Effector memory CD8-positive, alpha-beta T cell (primary cell): ENCODE data around the gene ZSWIM9.
"Not testable (repeated sequence)": the region's sequence is repeated elsewhere in the genome, so short reads cannot be mapped to it uniquely, and the experiment has no call there.

Experiments used
- ATAC-seq: fragments of 150-1000 bp; cut with Tn5 transposase; replicated peaks from 2 replicates; pipeline ENCODE4 v1.10.0; 2021; ENCODE audit warnings: mild to moderate bottlenecking, moderate library complexity
- DNase-seq, 3 experiments: peaks; one replicate each; pipeline ENCODE4 v3.0.0; 2021
- H3K27ac Mint-ChIP-seq, 2 donors: one replicate each; pipeline ENCODE4 v1.8.0; 2022; ENCODE audit warnings: mild to moderate bottlenecking in 2 of 2, mixed read lengths in 2 of 2, moderate library complexity in 2 of 2
- H3K27me3 Mint-ChIP-seq, 2 donors: one replicate each; pipeline ENCODE4 v1.8.0; 2022; ENCODE audit warnings: mixed read lengths in 2 of 2
- H3K36me3 Mint-ChIP-seq: one replicate; pipeline ENCODE4 v1.8.0; 2022; ENCODE audit warnings: mild to moderate bottlenecking, moderate library complexity, mixed read lengths; ENCODE audit not compliant: insufficient read depth
- H3K4me1 Mint-ChIP-seq, 2 donors: one replicate each; pipeline ENCODE4 v1.8.0; 2022; ENCODE audit warnings: low read depth in 2 of 2, mixed read lengths in 2 of 2
- H3K4me3 Mint-ChIP-seq, 2 donors: one replicate each; pipeline ENCODE4 v1.8.0; 2022; ENCODE audit warnings: mild to moderate bottlenecking in 2 of 2, mixed read lengths in 2 of 2, moderate library complexity in 2 of 2
- H3K9me3 Mint-ChIP-seq, 2 donors: one replicate each; pipeline ENCODE4 v1.8.0; 2022; ENCODE audit warnings: mixed read lengths in 2 of 2

Gene ZSWIM9

DNA sequence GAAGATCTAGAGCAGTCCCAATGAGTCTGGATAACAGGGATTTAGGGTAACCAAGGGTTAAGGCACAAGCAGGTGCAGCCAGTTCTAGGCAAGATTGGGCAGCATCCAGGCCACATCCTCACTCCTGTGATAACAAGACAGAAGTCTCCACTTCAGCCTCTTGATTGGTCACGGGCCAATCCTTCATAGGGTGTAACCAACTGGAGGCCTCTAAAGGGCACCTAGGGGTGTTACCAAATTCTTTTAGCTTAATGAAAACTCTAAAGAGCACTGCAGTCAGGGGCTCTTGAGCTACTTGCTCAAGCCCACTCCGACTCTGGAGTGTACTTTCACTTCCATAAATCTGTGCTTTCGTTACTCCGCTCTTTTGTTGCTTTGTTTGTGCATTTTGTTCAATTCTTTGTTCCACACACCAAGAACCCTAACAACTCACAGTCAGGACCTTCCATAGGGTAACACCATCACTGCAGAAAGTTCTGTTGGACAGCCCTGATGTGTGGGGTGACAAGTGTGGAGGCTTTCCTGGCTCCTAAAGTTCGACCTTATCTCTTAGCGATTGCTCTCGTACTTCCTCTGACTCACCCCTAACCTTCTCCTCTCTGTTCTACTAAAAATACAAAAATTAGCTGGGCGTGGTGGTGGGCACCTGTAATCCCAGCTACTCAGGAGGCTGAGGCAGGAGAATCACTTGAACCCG is 36.1 kb downstream of the ZSWIM9 start:
- peaks cover 28% of the 10 kb centered on the region for H3K36me3 Mint-ChIP-seq
- DNase-seq, result no peak
- peak overlapping the region in 1 of 2 donors; percentile 33 for H3K27ac Mint-ChIP-seq
- no peak overlapping the region for H3K4me3 Mint-ChIP-seq
- no peak for ATAC-seq
- H3K4me1 Mint-ChIP-seq, result peaks cover 0 to 8% of the 10 kb centered on the region in 2 donors
- H3K9me3 Mint-ChIP-seq, result no peaks in the 10 kb centered on the region
- no peaks in the 10 kb centered on the region for H3K27me3 Mint-ChIP-seq

DNA sequence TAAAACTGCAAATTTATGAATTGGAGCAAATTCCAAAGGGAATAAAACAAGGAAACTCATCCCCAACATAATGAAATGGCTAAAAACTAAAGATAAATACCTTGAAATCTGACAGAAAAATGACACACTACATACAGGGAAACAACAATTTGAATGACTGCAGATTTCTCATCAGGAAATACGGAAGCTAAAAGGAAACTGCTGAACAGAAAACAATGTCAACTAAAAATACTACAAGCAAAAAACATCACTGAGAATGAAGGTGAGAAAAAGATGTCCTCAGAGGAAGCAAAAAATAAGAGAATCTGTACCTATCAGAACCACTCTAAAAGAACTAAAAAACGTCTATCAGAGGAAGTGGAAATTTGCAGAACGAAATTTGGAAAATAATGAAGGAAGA is 39.5 kb downstream of the ZSWIM9 start:
- Mint-ChIP-seq H3K27ac (peak overlapping the region; percentile 75 to 86), H3K36me3 (peaks cover 47% of the 10 kb centered on the region), H3K4me1 (peaks cover 0 to 6% of the 10 kb centered on the region in 2 donors), H3K9me3 (no peaks in the 10 kb centered on the region), H3K4me3 (no peak overlapping the region), H3K27me3 (no peaks in the 10 kb centered on the region)
- no peak for ATAC-seq
- DNase-seq, result no peak

DNA sequence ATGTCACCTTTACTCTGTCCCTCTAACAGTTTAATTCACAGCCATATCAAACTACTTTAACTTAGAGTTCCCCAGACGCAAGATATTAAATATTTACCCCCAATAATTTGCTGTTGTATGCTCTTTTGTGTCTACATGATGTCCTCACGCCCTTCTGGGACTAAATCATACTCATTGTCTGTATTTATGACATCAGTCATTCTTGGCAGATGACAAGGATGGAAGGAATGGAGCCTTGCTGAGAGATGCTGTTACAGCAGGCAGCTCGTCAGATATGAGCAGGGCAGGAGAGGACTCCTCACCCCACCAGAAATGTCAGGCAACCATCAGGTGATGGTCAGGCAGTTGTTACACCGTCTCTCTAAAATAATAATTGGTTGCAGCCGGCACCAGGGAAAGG is 43.5 kb downstream of the ZSWIM9 start:
- peaks cover 57% of the 10 kb centered on the region for H3K36me3 Mint-ChIP-seq
- no peaks in the 10 kb centered on the region for H3K27me3 Mint-ChIP-seq
- H3K27ac Mint-ChIP-seq, result no peak overlapping the region
- H3K9me3 Mint-ChIP-seq, result no peaks in the 10 kb centered on the region
- no peak for ATAC-seq
- no peak overlapping the region for H3K4me3 Mint-ChIP-seq
- DNase-seq, result no peak
- H3K4me1 Mint-ChIP-seq, result peaks cover 0 to 5% of the 10 kb centered on the region in 2 donors

DNA sequence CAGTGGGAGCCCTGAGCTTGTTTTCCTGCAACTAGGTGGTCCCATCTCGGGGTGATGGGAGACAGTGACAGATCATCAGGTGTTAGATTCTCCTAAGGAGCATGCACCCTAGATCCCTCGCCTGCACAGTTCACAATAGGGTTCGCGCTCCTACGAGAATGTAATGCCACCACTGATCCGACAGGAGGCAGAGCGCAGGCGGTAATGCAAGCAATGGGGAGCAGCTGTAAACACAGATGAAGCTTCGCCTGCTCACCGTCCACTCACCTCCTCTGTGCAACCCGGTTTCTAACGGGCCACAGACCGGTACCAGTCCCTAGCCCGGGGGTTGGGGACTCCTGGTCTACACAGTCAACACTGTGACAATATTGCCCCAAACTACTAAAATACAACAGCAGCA is 46.5 kb downstream of the ZSWIM9 start:
- H3K4me3 Mint-ChIP-seq, result no peak overlapping the region
- peaks cover 2% of the 10 kb centered on the region in 2 donors for H3K4me1 Mint-ChIP-seq
- no peaks in the 10 kb centered on the region for H3K9me3 Mint-ChIP-seq
- ATAC-seq, result no peak
- peaks cover 62% of the 10 kb centered on the region for H3K36me3 Mint-ChIP-seq
- H3K27ac Mint-ChIP-seq, result peak overlapping the region in 1 of 2 donors; percentile 65
- no peaks in the 10 kb centered on the region for H3K27me3 Mint-ChIP-seq
- DNase-seq, result no peak

DNA sequence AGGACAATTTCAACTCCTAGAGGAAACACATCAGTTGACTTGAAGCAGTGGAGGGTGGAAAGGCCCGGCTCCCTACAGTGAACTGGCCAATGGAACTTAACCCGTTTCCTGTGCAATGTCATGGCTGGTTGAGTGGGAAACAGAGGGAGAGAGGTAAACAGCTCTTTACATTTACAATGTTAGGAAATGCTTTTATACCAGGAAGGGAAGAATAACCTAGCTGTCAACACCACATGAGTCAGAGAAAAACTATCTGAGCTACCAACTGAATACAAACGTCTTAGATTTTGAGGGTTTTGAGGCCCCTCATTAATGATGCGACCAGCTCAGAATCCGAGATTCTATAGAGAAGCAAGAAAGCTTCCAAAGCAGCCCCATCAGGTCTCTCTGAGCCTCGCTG is 48.5 kb downstream of the ZSWIM9 start:
- H3K4me3 Mint-ChIP-seq, result no peak overlapping the region
- peaks cover 2 to 4% of the 10 kb centered on the region in 2 donors for H3K4me1 Mint-ChIP-seq
- H3K36me3 Mint-ChIP-seq, result peaks cover 64% of the 10 kb centered on the region
- ATAC-seq (no peak), DNase-seq (no peak)
- no peaks in the 10 kb centered on the region for H3K27me3 Mint-ChIP-seq
- H3K9me3 Mint-ChIP-seq, result no peaks in the 10 kb centered on the region
- peak overlapping the region; percentile 44 to 69 for H3K27ac Mint-ChIP-seq

DNA sequence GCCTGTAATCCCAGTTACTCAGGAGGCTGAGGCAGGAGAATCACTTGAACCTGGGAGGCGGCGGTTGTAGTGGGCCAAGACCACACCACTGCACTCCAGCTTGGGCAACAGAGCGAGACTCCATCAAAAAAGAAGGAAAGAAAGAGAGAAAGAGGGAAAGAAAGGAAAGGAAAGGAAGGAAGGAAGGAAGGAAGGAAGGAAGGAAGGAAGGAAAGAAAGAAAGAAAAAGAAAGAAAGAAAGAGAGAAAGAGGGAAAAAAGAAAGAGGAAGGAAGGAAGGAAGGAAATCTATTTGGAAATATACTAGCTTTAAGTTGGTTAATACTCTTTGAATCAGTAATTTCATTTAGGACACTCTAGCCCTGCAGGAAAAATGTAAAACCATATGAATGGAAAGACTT is 50.3 kb downstream of the ZSWIM9 start:
- H3K4me3 Mint-ChIP-seq, DNase-seq, H3K9me3 Mint-ChIP-seq, ATAC-seq, H3K4me1 Mint-ChIP-seq, H3K27me3 Mint-ChIP-seq: not testable (repeated sequence)
- peaks cover 69% of the 10 kb centered on the region for H3K36me3 Mint-ChIP-seq
- H3K27ac Mint-ChIP-seq, result peak overlapping the region in 1 of 2 donors; percentile 84

DNA sequence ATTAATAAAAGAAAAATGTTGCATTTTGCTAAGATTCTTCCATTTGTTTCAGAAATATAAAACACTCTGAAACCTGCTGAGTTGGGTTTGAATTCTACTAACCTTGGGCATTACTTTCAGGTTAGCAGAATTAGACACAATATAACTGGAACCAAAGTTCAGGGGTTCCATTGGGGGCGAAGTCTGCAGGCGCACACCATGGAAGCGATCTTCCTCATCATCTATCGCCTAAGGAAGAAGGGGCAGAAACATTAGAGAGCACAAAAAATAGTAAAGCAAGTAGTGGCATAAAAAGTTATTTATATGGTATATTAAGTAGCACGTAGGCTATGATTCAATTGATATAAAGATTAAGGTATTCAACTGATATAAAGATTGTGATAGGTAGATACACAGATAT is 51.1 kb downstream of the ZSWIM9 start:
- ATAC-seq (no peak), DNase-seq (no peak)
- Mint-ChIP-seq H3K4me1 (peaks cover 0 to 4% of the 10 kb centered on the region in 2 donors), H3K9me3 (no peaks in the 10 kb centered on the region), H3K27me3 (no peaks in the 10 kb centered on the region), H3K4me3 (no peak overlapping the region), H3K36me3 (peaks cover 71% of the 10 kb centered on the region), H3K27ac (peak overlapping the region in 1 of 2 donors; percentile 41)

DNA sequence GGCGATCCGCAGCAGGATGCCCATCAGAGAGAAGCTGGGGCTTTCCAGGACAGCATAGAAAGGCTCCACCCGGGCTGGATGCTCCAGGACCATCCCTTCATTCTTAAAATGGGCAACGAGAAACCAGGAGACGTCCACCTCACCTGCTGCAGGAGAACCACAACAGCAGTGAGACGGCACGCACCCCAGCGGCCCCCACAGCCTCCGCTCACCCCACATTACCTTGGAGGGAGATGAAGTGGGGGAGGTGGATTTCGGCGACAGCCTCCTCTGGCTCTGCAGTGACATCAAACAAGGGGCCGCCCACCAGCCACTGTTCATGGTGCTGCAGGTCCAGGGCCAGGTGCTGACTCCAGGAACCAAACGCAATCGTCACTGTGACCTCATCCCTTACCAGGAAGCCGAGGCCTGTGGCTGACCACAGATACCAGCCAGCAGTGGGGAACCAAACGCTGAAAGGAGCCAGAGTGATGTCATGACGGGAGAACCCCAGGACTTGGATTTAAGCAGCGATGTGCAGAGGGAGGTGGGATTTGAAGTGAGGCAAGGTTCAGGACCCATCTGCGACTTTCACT is 60.2 kb downstream of the ZSWIM9 start:
- DNase-seq (peak in 1 of 3 experiments; percentile 6), ATAC-seq (peak; percentile 46)
- no peaks in the 10 kb centered on the region for H3K9me3 Mint-ChIP-seq
- H3K4me1 Mint-ChIP-seq, result peaks cover 7 to 24% of the 10 kb centered on the region in 2 donors
- H3K4me3 Mint-ChIP-seq, result no peak overlapping the region
- no peaks in the 10 kb centered on the region for H3K27me3 Mint-ChIP-seq
- H3K27ac Mint-ChIP-seq, result peak overlapping the region in 1 of 2 donors; percentile 78
- H3K36me3 Mint-ChIP-seq, result peaks cover 71% of the 10 kb centered on the region

DNA sequence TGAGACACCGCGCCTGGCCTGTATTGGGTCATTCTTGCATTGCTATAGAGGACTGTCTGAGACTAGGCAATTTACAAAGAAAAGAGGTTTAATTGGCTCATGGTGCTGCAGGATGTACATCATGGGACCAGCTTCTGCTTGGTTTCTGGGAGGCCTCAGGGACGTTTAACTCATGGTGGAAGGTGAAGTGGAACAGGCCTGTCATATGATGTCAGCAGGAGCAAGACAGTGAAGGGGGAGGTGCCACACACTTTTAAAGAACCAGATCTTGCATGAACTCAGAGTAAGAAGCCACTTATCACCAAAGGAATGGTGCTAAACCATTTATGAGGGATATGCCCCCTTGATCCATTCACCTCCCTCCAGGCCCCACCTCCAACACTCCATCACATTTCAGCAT is 66.6 kb downstream of the ZSWIM9 start:
- Mint-ChIP-seq H3K27ac (no peak overlapping the region), H3K4me1 (peaks cover 8 to 22% of the 10 kb centered on the region in 2 donors), H3K27me3 (no peaks in the 10 kb centered on the region), H3K9me3 (no peaks in the 10 kb centered on the region), H3K4me3 (no peak overlapping the region), H3K36me3 (peaks cover 72% of the 10 kb centered on the region)
- ATAC-seq (no peak), DNase-seq (no peak)

DNA sequence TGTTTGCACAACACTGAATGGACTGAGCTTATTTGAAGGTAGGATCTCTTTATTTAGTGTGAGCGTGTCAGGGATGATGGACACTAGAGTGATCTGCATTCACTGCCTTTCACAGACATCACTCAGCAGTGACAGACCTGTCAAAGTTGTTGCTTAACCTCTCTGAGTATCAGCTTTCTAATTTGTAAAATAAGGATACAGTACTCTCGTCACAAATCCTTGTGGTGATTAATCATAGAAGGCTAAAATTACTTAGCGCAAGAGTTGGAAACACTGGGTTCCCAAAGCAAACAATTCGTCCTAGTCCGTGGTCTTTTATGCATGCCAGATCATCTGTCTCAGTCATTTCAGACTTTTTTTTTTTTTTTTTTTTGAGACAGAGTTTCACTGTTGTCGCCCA is 68.6 kb downstream of the ZSWIM9 start:
- H3K36me3 Mint-ChIP-seq, result peaks cover 64% of the 10 kb centered on the region
- peaks cover 9 to 25% of the 10 kb centered on the region in 2 donors for H3K4me1 Mint-ChIP-seq
- no peak overlapping the region for H3K4me3 Mint-ChIP-seq
- H3K27ac Mint-ChIP-seq, result peak overlapping the region in 1 of 2 donors; percentile 15
- no peaks in the 10 kb centered on the region for H3K9me3 Mint-ChIP-seq
- no peaks in the 10 kb centered on the region for H3K27me3 Mint-ChIP-seq
- no peak for DNase-seq
- ATAC-seq, result no peak

DNA sequence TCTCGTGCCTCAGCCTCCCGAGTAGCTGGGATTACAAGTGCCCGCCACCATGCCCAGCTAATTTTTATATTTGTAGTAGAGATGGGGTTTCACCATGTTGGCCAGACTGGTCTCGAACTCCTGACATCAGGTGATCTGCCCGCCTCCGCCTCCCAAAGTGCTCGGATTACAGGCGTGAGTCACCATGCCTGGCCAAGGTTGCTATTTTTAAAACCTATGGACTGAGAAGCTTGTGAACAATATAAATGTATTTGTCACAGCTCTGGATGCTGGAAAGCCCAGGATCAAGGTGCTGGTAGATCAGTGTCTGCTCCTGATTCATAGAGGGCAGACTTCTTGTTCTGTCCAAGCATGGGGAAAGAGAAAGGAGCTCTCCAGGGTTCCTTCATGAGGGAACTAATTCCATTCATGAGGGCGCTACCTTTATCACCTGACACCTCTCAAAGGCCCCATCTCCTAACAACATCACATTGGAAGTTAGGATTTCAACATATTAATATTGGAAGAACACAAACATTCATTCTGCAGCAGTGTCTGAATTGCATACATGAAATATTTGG is 69.2 kb downstream of the ZSWIM9 start:
- ATAC-seq (no peak), DNase-seq (no peak)
- no peaks in the 10 kb centered on the region for H3K9me3 Mint-ChIP-seq
- peaks cover 58% of the 10 kb centered on the region for H3K36me3 Mint-ChIP-seq
- no peak overlapping the region for H3K4me3 Mint-ChIP-seq
- H3K4me1 Mint-ChIP-seq, result peaks cover 14 to 29% of the 10 kb centered on the region in 2 donors
- no peaks in the 10 kb centered on the region for H3K27me3 Mint-ChIP-seq
- H3K27ac Mint-ChIP-seq, result peak overlapping the region; percentile 18 to 68

DNA sequence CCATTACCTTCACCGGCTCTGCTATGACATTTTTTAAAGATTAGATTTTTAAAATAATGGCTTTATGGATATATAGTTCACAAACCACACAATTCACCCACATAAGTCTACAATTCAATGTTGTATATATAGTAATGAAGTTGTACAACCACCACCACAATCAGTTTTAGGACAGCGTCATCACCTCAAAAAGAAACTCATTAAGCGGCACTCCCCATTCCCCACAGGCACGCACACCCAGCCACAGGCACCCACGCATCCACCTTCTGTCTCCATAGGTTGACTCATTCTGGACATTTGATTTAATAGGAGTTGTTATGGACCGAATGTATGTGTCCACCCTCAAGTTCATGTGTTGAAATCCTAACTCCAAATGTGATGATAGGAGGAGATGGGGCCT is 71.3 kb downstream of the ZSWIM9 start:
- DNase-seq, ATAC-seq, H3K4me3 Mint-ChIP-seq, H3K9me3 Mint-ChIP-seq, H3K27me3 Mint-ChIP-seq: not testable (repeated sequence)
- peaks cover 63% of the 10 kb centered on the region for H3K36me3 Mint-ChIP-seq
- peak overlapping the region in 1 of 2 donors; percentile 46 for H3K27ac Mint-ChIP-seq
- peaks cover 26 to 33% of the 10 kb centered on the region in 2 donors for H3K4me1 Mint-ChIP-seq

DNA sequence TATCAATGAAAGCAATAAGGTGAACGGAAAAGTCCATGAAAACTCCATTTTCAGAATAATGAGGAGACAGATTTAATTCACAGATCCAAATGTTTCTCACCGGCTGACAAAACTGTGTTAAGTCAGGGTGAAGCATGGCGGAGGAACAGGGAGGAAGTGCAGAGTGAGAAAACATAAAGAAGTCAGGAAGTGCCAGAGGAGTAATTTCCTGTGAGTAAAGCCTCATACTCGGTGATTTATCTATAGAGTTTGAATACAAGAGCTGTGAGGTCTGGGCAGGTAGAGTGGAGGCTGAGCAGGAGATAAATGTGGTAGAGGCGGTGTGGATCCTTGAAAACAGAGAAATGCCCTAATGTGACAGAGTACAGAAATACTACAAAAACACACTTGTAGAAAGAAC is 73.8 kb downstream of the ZSWIM9 start:
- H3K4me3 Mint-ChIP-seq, result peak overlapping the region; percentile 56 to 73
- peaks cover 58% of the 10 kb centered on the region for H3K36me3 Mint-ChIP-seq
- no peaks in the 10 kb centered on the region for H3K9me3 Mint-ChIP-seq
- H3K27ac Mint-ChIP-seq, result peak overlapping the region; percentile 79 to 90
- DNase-seq, result peak; percentile 9 to 10 (median 9)
- ATAC-seq, result peak; percentile 98
- H3K27me3 Mint-ChIP-seq, result no peaks in the 10 kb centered on the region
- peaks cover 31 to 42% of the 10 kb centered on the region in 2 donors for H3K4me1 Mint-ChIP-seq

DNA sequence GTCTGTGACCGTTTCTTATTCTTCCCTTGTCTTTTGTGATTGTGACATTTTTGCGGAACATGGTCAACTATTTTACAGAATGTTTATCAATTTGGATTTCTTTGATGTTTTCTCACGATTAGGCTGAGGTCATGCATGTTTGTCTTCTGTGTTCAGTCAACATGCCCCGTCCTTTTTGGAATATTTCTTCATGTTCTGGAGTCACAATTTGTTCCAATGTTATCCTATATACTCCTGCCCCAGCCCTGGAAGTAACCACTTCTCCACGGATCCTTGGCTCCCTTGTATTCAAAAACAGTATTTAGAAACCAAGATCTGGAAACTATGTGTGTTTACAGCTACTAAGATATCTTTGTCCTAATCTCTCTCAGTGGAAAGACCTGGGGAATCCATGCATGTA is 75.6 kb downstream of the ZSWIM9 start:
- H3K4me3 Mint-ChIP-seq, result peak overlapping the region in 1 of 2 donors; percentile 11
- no peak for ATAC-seq

More for the DNA sequence above, 75.6 kb downstream of the ZSWIM9 start:
- no peaks in the 10 kb centered on the region for H3K9me3 Mint-ChIP-seq
- no peak for DNase-seq
- H3K4me1 Mint-ChIP-seq, result peaks cover 35 to 52% of the 10 kb centered on the region in 2 donors
- no peaks in the 10 kb centered on the region for H3K27me3 Mint-ChIP-seq
- peaks cover 43% of the 10 kb centered on the region for H3K36me3 Mint-ChIP-seq
- peak overlapping the region in 1 of 2 donors; percentile 30 for H3K27ac Mint-ChIP-seq
